ENCODE data around the gene ELL. TPM values are rescaled to one million over a fixed set of nuclear protein-coding genes. Genes with fewer than 3 reads are reported as not detected.

ELL gene
- total RNA-seq, 2 donors from 2014 or later = 23.7 to 41.8 TPM

DNA sequence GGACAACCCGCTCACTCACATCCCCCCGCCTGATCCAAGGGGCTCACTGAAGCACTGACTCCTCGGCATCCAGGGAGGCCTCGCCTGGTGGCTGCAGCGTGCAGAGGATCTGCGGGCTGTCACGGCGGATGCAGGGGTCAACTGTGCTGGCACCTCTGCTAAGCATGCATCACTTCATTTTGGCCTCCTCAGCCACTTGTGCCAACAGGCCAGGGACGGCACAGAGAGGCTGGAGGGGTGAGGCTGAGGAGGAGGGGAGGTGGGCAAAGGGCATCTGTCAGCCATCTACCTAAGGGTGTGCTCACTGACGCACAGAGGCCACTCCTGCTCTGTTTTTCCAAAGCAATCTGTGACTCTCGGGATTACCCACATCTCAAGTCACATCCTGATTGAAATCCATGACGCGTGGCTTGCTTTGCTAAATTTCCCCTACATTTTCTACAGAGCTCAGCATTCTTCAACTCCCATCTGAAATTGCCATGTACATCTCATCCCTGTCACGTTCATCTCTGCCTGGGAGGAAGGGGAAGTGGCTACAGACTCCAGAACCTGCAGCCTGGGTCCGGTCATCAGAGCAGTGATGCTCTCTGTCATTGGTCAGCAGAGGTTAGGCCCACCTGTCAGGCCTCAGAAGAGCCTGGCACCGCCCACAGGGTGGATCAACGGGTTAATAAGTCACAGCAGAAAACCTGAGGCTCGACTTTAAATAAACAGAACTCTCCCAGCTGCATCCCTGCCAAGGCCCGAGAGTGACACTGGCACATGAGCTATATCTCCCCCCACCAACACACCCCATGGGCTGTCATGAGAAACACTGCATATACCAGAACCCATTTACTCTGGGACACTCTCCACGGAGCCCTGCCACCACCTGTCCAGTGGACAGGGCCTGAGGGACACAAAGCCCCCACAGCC lies 17.6 kb downstream of the ELL start:
- Mint-ChIP-seq H3K27me3 (no peaks in the 10 kb centered on the region), H3K36me3 (ENCODE audit: low read depth) (no peaks in the 10 kb centered on the region), H3K4me1 (peaks cover 55% of the 10 kb centered on the region), H3K9me3 (no peaks in the 10 kb centered on the region), H3K27ac (peak overlapping the region; percentile 38), H3K4me3 (peak overlapping the region; percentile 54)
- peak; percentile 46 for ATAC-seq (replicated peaks)

- Mint-ChIP-seq H3K27ac (peak overlapping the region; percentile 38), H3K4me1 (peaks cover 59% of the 10 kb centered on the region), H3K9me3 (no peaks in the 10 kb centered on the region), H3K27me3 (no peaks in the 10 kb centered on the region), H3K4me3 (peak overlapping the region; percentile 54), H3K36me3 (ENCODE audit: low read depth) (no peaks in the 10 kb centered on the region)
- ATAC-seq (replicated peaks) = no peak
Observed at GRCh38 chr19:18503337-18503970, 18.4 kb downstream of the ELL start.

DNA sequence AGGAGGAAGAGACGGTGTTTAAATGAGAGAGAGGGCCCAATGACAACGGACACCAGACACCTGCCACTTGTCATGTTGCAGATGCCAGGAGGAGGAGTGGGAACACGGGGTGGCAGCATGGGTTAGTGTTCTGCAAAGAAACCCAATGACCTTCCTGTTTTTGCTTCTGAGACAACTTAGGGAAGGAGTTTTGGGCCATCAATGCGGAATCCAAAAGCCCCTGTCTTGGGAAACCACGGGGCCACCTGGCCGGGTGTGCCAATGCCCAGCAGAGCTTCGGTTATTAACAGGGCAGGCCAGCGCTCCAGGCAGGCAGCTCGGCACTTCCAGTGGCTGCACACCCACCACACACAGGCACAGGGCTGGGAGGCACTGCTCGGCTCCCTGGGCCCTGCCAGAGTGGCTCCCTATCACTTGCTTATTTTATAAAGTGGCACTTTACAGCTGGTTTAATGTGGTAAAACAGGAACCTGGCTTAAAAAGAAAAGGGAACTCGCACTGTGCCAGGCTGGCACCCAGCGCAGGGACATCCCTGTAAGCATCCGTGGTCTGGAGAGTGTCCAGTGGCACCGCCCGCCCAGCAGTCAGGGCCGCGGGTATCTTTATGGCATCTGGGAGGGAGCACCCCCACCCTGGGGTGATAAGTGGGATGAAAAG lies 19.1 kb downstream of the ELL start:
- H3K4me1 Mint-ChIP-seq = peaks cover 58% of the 10 kb centered on the region
- no peaks in the 10 kb centered on the region for H3K27me3 Mint-ChIP-seq
- no peaks in the 10 kb centered on the region for H3K36me3 Mint-ChIP-seq (ENCODE audit: low read depth)
- no peak for ATAC-seq (replicated peaks)
- peak overlapping the region; percentile 54 for H3K4me3 Mint-ChIP-seq
- H3K9me3 Mint-ChIP-seq = no peaks in the 10 kb centered on the region
- H3K27ac Mint-ChIP-seq = peak overlapping the region; percentile 18

DNA sequence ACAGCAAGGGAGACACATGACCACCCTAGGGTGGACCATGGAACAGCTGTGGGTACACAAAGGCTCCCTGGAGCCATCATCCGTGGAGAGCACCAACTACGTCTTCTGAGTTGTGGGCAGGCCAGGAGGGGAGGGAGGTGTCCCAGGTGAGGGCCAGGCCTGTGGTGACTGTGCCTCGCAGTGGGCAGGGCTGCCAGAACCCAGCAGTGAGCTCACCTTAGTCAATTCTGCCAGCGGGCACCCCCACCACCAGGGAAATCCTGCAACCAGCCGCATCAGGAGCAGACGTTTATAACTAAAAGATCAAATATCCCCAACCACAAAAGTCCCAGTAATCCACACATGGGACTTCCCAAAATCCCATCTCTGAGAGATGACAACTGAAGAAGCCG lies 19.6 kb downstream of the ELL start:
- peaks cover 55% of the 10 kb centered on the region for H3K4me1 Mint-ChIP-seq
- peak overlapping the region; percentile 18 for H3K27ac Mint-ChIP-seq
- ATAC-seq (replicated peaks) = no peak
- H3K27me3 Mint-ChIP-seq = no peaks in the 10 kb centered on the region
- no peaks in the 10 kb centered on the region for H3K36me3 Mint-ChIP-seq (ENCODE audit: low read depth)
- H3K9me3 Mint-ChIP-seq = no peaks in the 10 kb centered on the region
- H3K4me3 Mint-ChIP-seq = peak overlapping the region; percentile 54

DNA sequence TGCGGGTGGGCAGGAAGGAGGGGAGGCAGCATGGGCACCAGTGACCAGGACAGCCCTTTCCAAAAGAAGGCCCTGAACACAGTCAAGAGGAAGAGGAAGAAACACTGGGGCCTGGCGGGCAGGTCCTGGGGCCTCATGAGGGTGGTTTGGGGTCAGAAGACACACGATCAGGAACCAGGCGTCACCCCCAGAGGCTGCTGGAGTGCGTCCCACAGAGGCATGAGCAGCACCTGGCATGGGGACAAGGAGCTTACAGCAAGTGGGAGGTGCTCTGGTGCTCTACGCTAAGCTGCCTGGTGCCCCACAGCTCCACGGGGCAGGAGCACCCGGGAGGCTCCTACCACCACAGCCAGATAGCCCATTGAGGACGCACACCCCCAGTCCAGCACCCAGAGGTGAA lies 20.0 kb downstream of the ELL start:
- no peaks in the 10 kb centered on the region for H3K36me3 Mint-ChIP-seq (ENCODE audit: low read depth)
- peaks cover 55% of the 10 kb centered on the region for H3K4me1 Mint-ChIP-seq
- peak overlapping the region; percentile 88 for H3K27ac Mint-ChIP-seq
- ATAC-seq (replicated peaks) = no peak
- no peaks in the 10 kb centered on the region for H3K27me3 Mint-ChIP-seq
- H3K4me3 Mint-ChIP-seq = peak overlapping the region; percentile 54
- no peaks in the 10 kb centered on the region for H3K9me3 Mint-ChIP-seq

GRCh38 chr19:18501351-18501750 lies 20.5 kb downstream of the ELL start:
- Mint-ChIP-seq H3K27ac (peak overlapping the region; percentile 88), H3K4me1 (peaks cover 58% of the 10 kb centered on the region), H3K4me3 (peak overlapping the region; percentile 26), H3K9me3 (no peaks in the 10 kb centered on the region), H3K27me3 (no peaks in the 10 kb centered on the region), H3K36me3 (ENCODE audit: low read depth) (no peaks in the 10 kb centered on the region)
- ATAC-seq (replicated peaks) = no peak

DNA sequence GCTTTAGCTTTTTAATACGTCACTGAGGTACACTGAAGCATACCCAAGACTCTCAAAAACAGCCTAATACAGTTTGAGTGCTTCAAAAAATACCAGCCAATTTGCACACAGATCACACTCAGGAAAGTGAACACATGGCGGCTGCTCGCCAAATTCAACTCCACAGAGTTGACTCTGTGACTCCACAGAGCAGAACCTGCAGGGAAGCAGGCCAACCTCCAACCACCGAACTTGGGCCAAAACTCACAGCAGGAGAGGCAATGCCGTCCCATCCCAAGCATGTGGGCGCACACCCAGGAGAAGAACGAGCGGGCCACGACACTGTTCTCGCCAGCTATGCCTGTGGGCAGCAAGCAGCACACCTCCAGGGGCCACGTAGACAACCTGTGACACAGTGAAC lies 21.1 kb downstream of the ELL start:
- peaks cover 63% of the 10 kb centered on the region for H3K4me1 Mint-ChIP-seq
- H3K9me3 Mint-ChIP-seq = no peaks in the 10 kb centered on the region
- H3K4me3 Mint-ChIP-seq = peak overlapping the region; percentile 26
- no peak for ATAC-seq (replicated peaks)
- H3K27me3 Mint-ChIP-seq = no peaks in the 10 kb centered on the region
- H3K36me3 Mint-ChIP-seq (ENCODE audit: low read depth) = no peaks in the 10 kb centered on the region
- H3K27ac Mint-ChIP-seq = peak overlapping the region; percentile 88

GRCh38 chr19:18500376-18500775 lies 21.5 kb downstream of the ELL start:
- no peak for ATAC-seq (replicated peaks)
- Mint-ChIP-seq H3K27ac (peak overlapping the region; percentile 88), H3K4me3 (peak overlapping the region; percentile 26), H3K27me3 (no peaks in the 10 kb centered on the region), H3K9me3 (no peaks in the 10 kb centered on the region), H3K4me1 (peaks cover 62% of the 10 kb centered on the region), H3K36me3 (ENCODE audit: low read depth) (no peaks in the 10 kb centered on the region)

- H3K9me3 Mint-ChIP-seq = no peaks in the 10 kb centered on the region
- peak overlapping the region; percentile 79 for H3K27ac Mint-ChIP-seq
- peaks cover 55% of the 10 kb centered on the region for H3K4me1 Mint-ChIP-seq
- peak; percentile 30 for ATAC-seq (replicated peaks)
- H3K4me3 Mint-ChIP-seq = peak overlapping the region; percentile 64
- no peaks in the 10 kb centered on the region for H3K27me3 Mint-ChIP-seq
- no peaks in the 10 kb centered on the region for H3K36me3 Mint-ChIP-seq (ENCODE audit: low read depth)
Observed at GRCh38 chr19:18499055-18499775, 22.7 kb downstream of the ELL start.

- H3K4me1 Mint-ChIP-seq = peaks cover 47% of the 10 kb centered on the region
- no peak for ATAC-seq (replicated peaks)
- H3K27ac Mint-ChIP-seq = peak overlapping the region; percentile 94
- no peaks in the 10 kb centered on the region for H3K27me3 Mint-ChIP-seq
- H3K9me3 Mint-ChIP-seq = no peaks in the 10 kb centered on the region
- H3K36me3 Mint-ChIP-seq (ENCODE audit: low read depth) = no peaks in the 10 kb centered on the region
- H3K4me3 Mint-ChIP-seq = peak overlapping the region; percentile 88
Observed at GRCh38 chr19:18496980-18497256, 25.0 kb downstream of the ELL start.

GRCh38 chr19:18496167-18496979 lies 25.5 kb downstream of the ELL start:
- Mint-ChIP-seq H3K4me3 (peak overlapping the region; percentile 88), H3K36me3 (ENCODE audit: low read depth) (no peaks in the 10 kb centered on the region), H3K27ac (peak overlapping the region; percentile 94), H3K27me3 (no peaks in the 10 kb centered on the region), H3K9me3 (no peaks in the 10 kb centered on the region), H3K4me1 (peaks cover 41% of the 10 kb centered on the region)
- ATAC-seq (replicated peaks) = peak; percentile 93

- Mint-ChIP-seq H3K4me3 (peak overlapping the region; percentile 88), H3K36me3 (ENCODE audit: low read depth) (no peaks in the 10 kb centered on the region), H3K27ac (peak overlapping the region; percentile 94), H3K4me1 (peaks cover 36% of the 10 kb centered on the region), H3K9me3 (no peaks in the 10 kb centered on the region), H3K27me3 (no peaks in the 10 kb centered on the region)
- peak; percentile 15 for ATAC-seq (replicated peaks)
Observed at GRCh38 chr19:18495204-18495911, 26.5 kb downstream of the ELL start.

GRCh38 chr19:18494267-18494607 lies 27.6 kb downstream of the ELL start:
- Mint-ChIP-seq H3K27me3 (no peaks in the 10 kb centered on the region), H3K36me3 (ENCODE audit: low read depth) (no peaks in the 10 kb centered on the region), H3K4me1 (peaks cover 33% of the 10 kb centered on the region), H3K9me3 (no peaks in the 10 kb centered on the region), H3K4me3 (peak overlapping the region; percentile 88), H3K27ac (peak overlapping the region; percentile 94)
- ATAC-seq (replicated peaks) = peak; percentile 42

Data from activated T-helper 17 cell treated with anti-CD3 and anti-CD28 coated beads, Interleukin-2, amount 50 U/mL, for 72 hours (primary cell).